ENCODE measurements around the gene COL25A1. TPM values are rescaled to one million over a fixed set of nuclear protein-coding genes. Genes with fewer than 3 reads are reported as not detected.

COL25A1 gene
- total RNA-seq, 6 donors from 2014 or later: 0.15 to 0.79 (median 0.27) TPM; not detected in 2

DNA sequence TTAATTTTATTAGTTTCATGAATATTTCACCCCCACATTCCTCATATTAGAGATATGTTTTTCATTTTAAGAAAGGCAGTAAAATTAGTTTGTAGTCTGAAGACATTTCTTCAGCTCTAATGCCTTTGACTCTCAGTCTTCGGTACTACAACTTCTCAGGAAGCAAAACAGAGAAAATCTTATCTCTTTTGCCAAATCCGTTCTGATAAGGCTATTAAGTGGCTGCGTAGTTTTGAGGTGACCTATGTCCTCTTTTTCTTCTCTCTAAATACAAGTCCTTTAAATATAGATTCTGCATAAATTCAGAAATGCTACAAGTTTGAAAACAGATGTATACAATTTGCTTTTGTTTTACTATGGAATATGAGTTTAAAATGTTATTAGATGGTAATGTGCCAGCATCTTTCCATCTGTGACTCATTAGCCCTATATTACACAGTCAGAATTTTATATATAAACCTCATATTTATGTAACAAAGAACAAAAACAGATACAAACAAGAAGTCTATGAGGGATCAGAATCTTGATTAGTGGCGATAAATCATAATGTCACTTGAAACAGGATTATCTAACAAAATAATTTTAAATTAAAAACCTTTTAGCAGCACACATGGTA, 358.4 kb downstream of the COL25A1 start:
- WGBS, 2 donors: 60 to 66% methylated on average over 4 of the region's 4 CpGs
- Histone ChIP-seq H3K27ac (no peak overlapping the region), H3K27me3 (no peaks in the 10 kb centered on the region), H3K36me3 (no peaks in the 10 kb centered on the region), H3K4me3 (no peak overlapping the region), H3K4me1 (no peaks in the 10 kb centered on the region), H3K9me3 (no peaks in the 10 kb centered on the region)
- DNase-seq: no peak
- TF ChIP-seq EP300 (IDR thresholded peaks at IDR 0.05) (no peak), POLR2A (IDR thresholded peaks at IDR 0.05) (no peak), POLR2AphosphoS5 (IDR thresholded peaks at IDR 0.05) (no peak)
- TF ChIP-seq, protein P1, sequence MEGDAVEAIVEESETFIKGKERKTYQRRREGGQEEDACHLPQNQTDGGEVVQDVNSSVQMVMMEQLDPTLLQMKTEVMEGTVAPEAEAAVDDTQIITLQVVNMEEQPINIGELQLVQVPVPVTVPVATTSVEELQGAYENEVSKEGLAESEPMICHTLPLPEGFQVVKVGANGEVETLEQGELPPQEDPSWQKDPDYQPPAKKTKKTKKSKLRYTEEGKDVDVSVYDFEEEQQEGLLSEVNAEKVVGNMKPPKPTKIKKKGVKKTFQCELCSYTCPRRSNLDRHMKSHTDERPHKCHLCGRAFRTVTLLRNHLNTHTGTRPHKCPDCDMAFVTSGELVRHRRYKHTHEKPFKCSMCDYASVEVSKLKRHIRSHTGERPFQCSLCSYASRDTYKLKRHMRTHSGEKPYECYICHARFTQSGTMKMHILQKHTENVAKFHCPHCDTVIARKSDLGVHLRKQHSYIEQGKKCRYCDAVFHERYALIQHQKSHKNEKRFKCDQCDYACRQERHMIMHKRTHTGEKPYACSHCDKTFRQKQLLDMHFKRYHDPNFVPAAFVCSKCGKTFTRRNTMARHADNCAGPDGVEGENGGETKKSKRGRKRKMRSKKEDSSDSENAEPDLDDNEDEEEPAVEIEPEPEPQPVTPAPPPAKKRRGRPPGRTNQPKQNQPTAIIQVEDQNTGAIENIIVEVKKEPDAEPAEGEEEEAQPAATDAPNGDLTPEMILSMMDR (IDR thresholded peaks at IDR 0.05): no peak
- no peak for ATAC-seq (ENCODE audit: low FRiP score in 2 of 2)

DNA sequence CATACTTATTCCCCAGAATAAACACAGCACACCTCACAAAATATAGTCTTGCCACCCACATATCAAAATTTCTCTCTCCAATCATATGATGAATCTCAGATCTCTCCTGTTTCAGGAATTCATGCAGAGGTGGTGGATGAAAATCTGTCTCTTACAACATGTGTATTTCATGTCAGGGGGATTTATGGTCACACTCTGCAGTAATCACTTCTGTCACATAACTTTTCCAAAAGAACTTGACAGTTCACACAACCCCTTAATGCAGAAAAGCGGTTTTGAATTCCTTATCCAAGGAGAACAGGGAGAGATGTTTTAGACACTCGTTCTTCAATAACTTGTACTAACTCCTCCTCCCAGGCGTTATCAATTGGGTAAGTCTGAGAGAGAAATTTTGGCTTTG, 359.1 kb downstream of the COL25A1 start:
- H3K9me3 ChIP-seq: no peaks in the 10 kb centered on the region
- no peak for ATAC-seq (ENCODE audit: low FRiP score in 2 of 2)
- DNase-seq: no peak
- H3K36me3 ChIP-seq: no peaks in the 10 kb centered on the region
- TF ChIP-seq, protein P1 (IDR thresholded peaks at IDR 0.05): no peak
- TF ChIP-seq EP300 (IDR thresholded peaks at IDR 0.05) (no peak), POLR2A (IDR thresholded peaks at IDR 0.05) (no peak), POLR2AphosphoS5 (IDR thresholded peaks at IDR 0.05) (no peak)
- H3K4me1 ChIP-seq: no peaks in the 10 kb centered on the region
- no peak overlapping the region for H3K27ac ChIP-seq
- no peaks in the 10 kb centered on the region for H3K27me3 ChIP-seq
- H3K4me3 ChIP-seq: no peak overlapping the region
- 83 to 89% methylated on average over 3 of the region's 3 CpGs for WGBS, 2 donors

DNA sequence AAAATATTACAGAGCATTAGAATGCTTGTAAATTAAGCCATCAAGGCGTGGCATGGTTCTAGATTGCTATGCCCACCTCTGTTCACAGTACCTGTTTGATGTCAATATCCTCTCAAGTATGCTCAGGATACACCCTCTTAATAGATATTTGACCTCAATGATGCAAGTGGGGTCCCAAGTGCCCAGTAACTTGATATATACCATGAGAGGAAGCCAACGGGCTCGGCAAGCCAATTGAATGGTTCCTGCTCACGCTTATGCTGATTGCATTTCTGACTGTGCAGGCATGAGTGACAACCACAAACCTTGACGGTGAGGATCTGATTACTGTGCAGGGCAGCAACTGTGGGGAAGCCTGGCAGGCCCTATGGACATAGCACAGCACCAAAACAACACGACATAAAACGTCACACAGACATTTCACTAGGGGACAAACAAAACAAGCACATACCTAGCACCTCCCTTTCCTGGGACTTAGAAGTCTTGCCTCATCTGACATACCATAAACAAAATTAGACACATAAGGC, 360.5 kb downstream of the COL25A1 start:
- H3K27me3 ChIP-seq: no peaks in the 10 kb centered on the region
- no peak overlapping the region for H3K27ac ChIP-seq
- DNase-seq (no peak), ATAC-seq (ENCODE audit: low FRiP score in 2 of 2) (peak in 1 of 2 donors; percentile 67)
- H3K4me3 ChIP-seq: no peak overlapping the region
- TF ChIP-seq POLR2AphosphoS5 (IDR thresholded peaks at IDR 0.05): no peak
- TF ChIP-seq EP300 (IDR thresholded peaks at IDR 0.05): no peak
- TF ChIP-seq, protein P1 (IDR thresholded peaks at IDR 0.05): no peak
- TF ChIP-seq POLR2A (IDR thresholded peaks at IDR 0.05): no peak
- no peaks in the 10 kb centered on the region for H3K9me3 ChIP-seq
- H3K4me1 ChIP-seq: no peaks in the 10 kb centered on the region
- H3K36me3 ChIP-seq: no peaks in the 10 kb centered on the region
- 85 to 87% methylated on average over 7 of the region's 7 CpGs for WGBS, 2 donors

DNA sequence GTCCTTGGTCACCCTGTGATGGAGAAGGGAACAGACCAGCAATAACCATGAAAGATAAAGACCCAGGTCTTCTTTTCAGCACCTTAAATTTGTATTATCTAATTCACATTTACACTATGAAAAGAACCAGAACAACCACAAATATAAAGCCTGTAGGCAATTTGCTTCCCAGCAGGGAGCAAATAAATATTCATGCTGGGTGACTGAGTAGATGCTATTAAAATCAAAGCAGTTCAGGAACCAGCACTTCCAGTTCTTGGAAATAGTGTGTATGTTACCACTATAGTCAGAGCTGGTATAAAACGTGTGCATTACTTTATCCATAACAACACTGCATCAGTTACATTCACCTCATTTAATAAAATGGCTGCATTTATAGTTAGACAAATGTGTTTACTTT, 361.8 kb downstream of the COL25A1 start:
- no peak overlapping the region for H3K4me3 ChIP-seq
- H3K27me3 ChIP-seq: no peaks in the 10 kb centered on the region
- WGBS, 2 donors: 77 to 79% methylated on average over 1 of the region's 1 CpG
- TF ChIP-seq POLR2AphosphoS5 (IDR thresholded peaks at IDR 0.05) (no peak), EP300 (IDR thresholded peaks at IDR 0.05) (no peak), POLR2A (IDR thresholded peaks at IDR 0.05) (no peak)
- TF ChIP-seq, protein P1 (IDR thresholded peaks at IDR 0.05): no peak
- no peaks in the 10 kb centered on the region for H3K36me3 ChIP-seq
- no peaks in the 10 kb centered on the region for H3K4me1 ChIP-seq
- no peaks in the 10 kb centered on the region for H3K9me3 ChIP-seq
- DNase-seq (no peak), ATAC-seq (ENCODE audit: low FRiP score in 2 of 2) (no peak)
- H3K27ac ChIP-seq: no peak overlapping the region

DNA sequence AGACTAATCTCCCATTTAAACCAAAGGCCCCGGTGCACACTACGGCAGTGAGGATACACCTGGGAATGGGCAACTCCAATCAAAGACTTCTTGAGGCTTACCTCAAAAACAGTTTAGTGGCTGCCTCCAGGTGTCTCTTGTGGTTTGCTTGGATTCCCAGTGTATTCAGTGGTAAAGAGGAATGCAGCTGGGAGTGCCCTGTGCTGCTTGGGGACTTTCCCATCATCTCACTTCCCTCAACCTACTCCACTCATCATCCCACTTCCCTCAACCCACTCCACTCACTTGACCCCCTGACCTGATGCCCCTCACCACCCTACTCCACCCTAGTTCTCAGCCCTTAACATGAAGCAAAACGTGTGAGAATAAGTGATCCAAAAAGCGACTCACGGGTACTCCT, 362.3 kb downstream of the COL25A1 start:
- Histone ChIP-seq H3K4me3 (no peak overlapping the region), H3K4me1 (no peaks in the 10 kb centered on the region), H3K9me3 (no peaks in the 10 kb centered on the region), H3K36me3 (no peaks in the 10 kb centered on the region), H3K27me3 (no peaks in the 10 kb centered on the region), H3K27ac (no peak overlapping the region)
- ATAC-seq (ENCODE audit: low FRiP score in 2 of 2) (no peak), DNase-seq (no peak)
- WGBS, 2 donors: 76 to 78% methylated on average over 5 of the region's 5 CpGs
- TF ChIP-seq EP300 (IDR thresholded peaks at IDR 0.05) (no peak), POLR2A (IDR thresholded peaks at IDR 0.05) (no peak), POLR2AphosphoS5 (IDR thresholded peaks at IDR 0.05) (no peak)
- TF ChIP-seq, protein P1 (IDR thresholded peaks at IDR 0.05): no peak

All from upper lobe of left lung (tissue), 6 donors.